Spinal cord (tissue), 10 donors: ENCODE results near the gene SRMS. TPM values are rescaled to one million over a fixed set of nuclear protein-coding genes. Genes with fewer than 3 reads are reported as not detected.
A peak's percentile ranks its signal among the peaks of the same experiment; 100 is the strongest.

Source experiments
- DNase-seq, 6 donors: peaks; one replicate each; pipeline versions ENCODE4 v3.0.0 to v3.0.0-alpha.2; 2013 to 2015; ENCODE audit warnings: low spot score in 6 of 6, low read depth in 4 of 6
- H3K27ac ChIP-seq: one replicate; pipeline ENCODE4 v1.5.1; 2013; ENCODE audit warnings: low read depth, low read length, control low read depth
- H3K27me3 ChIP-seq: one replicate; pipeline ENCODE4 v1.6.1; 2013; ENCODE audit warnings: low read length; ENCODE audit not compliant: control insufficient read depth, insufficient read depth
- H3K36me3 ChIP-seq: one replicate; pipeline ENCODE4 v1.6.1; 2013; ENCODE audit warnings: low read length; ENCODE audit not compliant: control insufficient read depth, insufficient read depth
- H3K4me1 ChIP-seq: one replicate; pipeline ENCODE4 v1.6.1; 2013; ENCODE audit warnings: low read length; ENCODE audit not compliant: control insufficient read depth, insufficient read depth
- H3K4me3 ChIP-seq: one replicate; pipeline ENCODE4 v1.5.1; 2013; ENCODE audit warnings: low read depth, low read length, control low read depth
- H3K9me3 ChIP-seq: one replicate; pipeline ENCODE4 v1.6.1; 2013; ENCODE audit warnings: low read length; ENCODE audit not compliant: control insufficient read depth, insufficient read depth
- WGBS: methylation state at CpG from one replicate; pipeline ENCODE4 v1.1.5; 2013; ENCODE audit warnings: missing lambda C conversion rate; ENCODE audit not compliant: insufficient coverage; 5-methylcytosine and 5-hydroxymethylcytosine counted together
- polyA plus RNA-seq, 2 donors: library from polyadenylated mRNA; unstranded; fragments of 120-200 nt; gene quantifications; one replicate each; pipeline ENCODE4 v1.2.1, GENCODE V29; 2013; ENCODE audit not compliant: insufficient read length in 2 of 2
- total RNA-seq, 2 donors: library from RNA; depleted of rRNA in 1 of 2; stranded (reverse); fragments of 120-200 nt in 1 of 2; fragments of >200 nt in 1 of 2; gene quantifications; one replicate each; pipeline versions ENCODE4 v1.2.3 to v1.2.4, GENCODE V29; 2013 to 2014
- donor health status: healthy.

SRMS gene
- total and polyA plus RNA-seq, 4 donors, result 0.22 to 0.42 TPM; not detected in 2

DNA sequence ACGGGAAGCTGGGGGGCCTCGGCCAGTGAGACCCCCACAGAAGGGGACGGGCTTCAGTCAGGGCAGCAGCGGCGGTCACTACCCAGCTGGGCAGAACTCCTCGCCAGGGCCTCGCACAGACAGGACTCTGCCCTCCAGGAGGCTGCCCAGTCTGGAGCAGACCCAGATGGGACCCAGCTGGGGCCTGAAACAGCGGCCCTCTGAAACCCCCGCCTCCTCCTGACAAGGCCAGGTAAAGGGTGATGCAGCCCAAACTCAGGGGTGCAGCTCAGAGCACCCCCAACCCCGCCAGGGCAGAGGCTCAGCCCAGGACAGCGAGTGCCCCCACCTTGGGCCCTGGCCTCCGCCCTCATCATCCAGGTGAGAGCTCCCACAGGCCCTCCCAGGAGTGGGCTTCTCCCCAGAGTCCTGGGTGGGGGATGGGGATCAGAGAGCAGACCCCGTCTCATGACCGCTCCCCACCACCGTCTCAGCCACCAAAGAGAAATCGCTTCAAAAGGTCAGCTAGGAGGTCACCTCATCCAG lies 50.9 kb downstream of the SRMS start:
- WGBS, result 59% methylated on average over 15 of the region's 16 CpGs
- no peak overlapping the region for H3K27ac ChIP-seq
- H3K27me3 ChIP-seq, result peaks cover 15% of the 10 kb centered on the region

DNA sequence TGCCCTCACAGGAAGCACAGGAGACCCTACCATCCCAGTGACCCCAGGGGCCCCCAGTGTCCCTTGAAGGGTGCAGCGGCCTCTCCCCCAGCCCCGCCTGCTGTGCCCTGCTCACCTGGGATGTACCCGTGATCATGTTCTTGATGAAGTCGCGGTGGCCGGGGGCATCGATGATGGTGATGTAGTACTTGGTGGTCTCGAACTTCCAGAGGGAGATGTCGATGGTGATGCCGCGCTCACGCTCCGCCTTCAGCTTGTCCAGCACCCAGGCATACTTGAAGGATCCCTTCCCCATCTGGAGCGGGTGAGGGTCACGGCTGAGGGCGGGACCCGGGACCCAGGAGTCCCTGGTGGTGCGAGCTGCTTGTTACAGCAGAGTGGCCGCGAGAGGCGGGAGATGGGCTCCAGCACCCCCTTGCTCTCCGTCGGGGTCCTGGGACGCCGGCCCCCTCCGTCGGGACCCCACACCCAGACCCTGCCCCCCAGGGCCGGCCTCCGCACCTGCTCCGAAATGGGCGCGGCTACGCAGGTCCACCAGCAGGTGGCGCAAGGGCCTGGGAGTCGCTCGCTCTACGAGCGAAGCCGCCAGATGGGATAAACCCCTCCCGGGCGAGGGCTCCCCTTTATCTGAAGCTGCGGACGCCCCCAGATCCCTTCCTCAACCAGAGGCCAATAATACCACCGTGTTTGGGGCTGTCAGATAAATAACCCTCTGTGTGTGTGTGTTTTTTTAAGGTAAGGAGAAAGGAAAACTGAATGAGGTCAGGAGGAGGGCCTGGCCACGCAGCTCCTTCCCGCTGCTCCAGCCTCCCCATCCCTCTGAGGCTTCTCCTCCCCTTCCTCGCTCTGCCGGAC lies 51.6 kb downstream of the SRMS start:
- Histone ChIP-seq H3K4me3 (peak overlapping the region; percentile 26), H3K36me3 (peaks cover 71% of the 10 kb centered on the region), H3K27ac (no peak overlapping the region), H3K4me1 (peaks cover 46% of the 10 kb centered on the region), H3K27me3 (peaks cover 15% of the 10 kb centered on the region), H3K9me3 (no peaks in the 10 kb centered on the region)
- DNase-seq, result peak in 2 of 6 donors; percentile 81 to 86
- 28% methylated on average over 44 of the region's 48 CpGs for WGBS

More for the DNA sequence above, 50.9 kb downstream of the SRMS start:
- H3K4me1 ChIP-seq, result peaks cover 48% of the 10 kb centered on the region
- no peaks in the 10 kb centered on the region for H3K9me3 ChIP-seq
- DNase-seq, result no peak
- peak overlapping the region; percentile 26 for H3K4me3 ChIP-seq
- H3K36me3 ChIP-seq, result peaks cover 64% of the 10 kb centered on the region

DNA sequence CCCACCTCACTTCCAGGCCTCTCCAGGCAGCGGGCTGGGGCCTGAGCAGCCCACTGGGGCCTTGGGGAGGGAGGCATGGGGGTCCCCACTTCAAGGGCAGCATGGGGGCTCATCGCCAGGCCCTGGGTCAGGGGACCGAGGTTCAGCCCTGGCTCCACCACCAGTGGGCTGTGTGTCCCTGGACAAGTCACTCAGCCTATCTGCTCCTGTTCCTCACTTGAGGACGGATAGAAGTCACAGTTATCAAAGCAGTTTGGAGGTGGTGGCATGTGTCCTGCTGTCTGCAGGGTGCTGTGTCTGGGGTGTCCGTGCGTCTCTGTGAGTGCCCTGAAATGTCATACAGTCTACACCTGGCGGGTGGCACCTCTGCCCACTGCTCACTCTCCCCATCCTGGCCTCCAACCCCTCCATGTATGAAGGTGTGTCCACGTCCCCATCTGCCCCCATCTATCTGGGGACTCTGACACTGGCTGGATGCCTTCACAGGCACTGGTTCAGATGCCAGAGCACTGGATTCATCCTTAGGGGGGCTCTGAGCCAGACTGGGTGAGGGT lies 52.3 kb downstream of the SRMS start:
- Histone ChIP-seq H3K27ac (no peak overlapping the region), H3K27me3 (peaks cover 15% of the 10 kb centered on the region), H3K9me3 (no peaks in the 10 kb centered on the region), H3K4me1 (peaks cover 45% of the 10 kb centered on the region), H3K36me3 (peaks cover 78% of the 10 kb centered on the region), H3K4me3 (no peak overlapping the region)
- 80% methylated on average over 8 of the region's 8 CpGs for WGBS
- DNase-seq, result no peak

DNA sequence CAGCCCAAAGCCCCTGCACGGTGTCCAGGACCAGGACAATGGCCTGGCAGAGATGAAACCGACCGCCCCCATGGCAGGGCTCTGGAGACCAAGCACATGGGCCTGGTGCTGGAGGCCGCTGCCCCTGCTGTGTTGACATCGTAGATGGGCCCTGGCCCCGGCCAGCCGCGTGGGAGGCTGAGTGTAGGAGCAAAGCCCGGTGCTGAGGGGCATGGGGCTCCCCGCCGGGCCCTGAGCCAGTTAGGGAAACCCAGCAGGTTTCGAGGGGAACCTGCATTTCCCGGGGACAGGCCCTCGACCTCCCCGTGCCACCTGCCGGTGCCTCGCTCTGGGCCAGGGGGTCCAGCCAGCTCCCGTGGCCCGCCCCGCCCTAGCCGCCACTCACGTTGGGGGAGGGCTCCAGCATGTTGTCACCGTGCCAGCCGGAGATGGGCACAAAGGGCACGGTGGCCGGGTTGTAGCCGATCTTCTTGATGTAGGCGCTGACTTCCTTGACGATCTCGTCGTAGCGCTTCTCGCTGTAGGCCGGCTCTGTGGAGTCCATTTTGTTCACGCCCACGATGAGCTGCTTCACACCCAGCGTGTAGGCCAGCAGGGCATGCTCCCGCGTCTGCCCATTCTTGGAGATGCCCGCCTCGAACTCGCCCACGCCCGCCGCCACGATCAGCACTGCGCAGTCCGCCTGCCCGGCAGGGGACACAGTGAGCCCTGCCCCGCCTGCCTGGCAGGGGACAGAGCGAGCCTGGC lies 53.0 kb downstream of the SRMS start:
- no peak overlapping the region for H3K4me3 ChIP-seq
- no peak overlapping the region for H3K27ac ChIP-seq
- peaks cover 14% of the 10 kb centered on the region for H3K27me3 ChIP-seq
- peaks cover 39% of the 10 kb centered on the region for H3K4me1 ChIP-seq
- H3K9me3 ChIP-seq, result no peaks in the 10 kb centered on the region
- WGBS, result 86% methylated on average over 49 of the region's 51 CpGs
- peaks cover 82% of the 10 kb centered on the region for H3K36me3 ChIP-seq
- no peak for DNase-seq

DNA sequence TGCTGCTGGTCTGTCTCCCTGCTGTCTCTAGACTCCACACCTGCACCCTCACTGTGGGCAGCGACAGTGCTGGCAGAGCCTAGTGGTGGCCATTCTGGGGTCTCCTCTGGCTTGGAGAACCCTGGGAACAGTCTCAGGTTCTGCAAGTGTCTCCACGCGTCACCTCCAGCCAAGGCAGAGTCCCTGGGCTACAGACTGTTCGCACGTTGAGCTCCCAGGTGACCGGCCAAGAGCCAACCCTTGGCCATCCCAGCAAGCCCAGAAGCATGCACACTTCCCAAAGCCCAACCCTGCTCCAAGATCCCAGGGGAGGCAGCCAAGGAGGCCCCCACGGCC lies 53.5 kb downstream of the SRMS start:
- no peak for DNase-seq
- peaks cover 11% of the 10 kb centered on the region for H3K27me3 ChIP-seq
- no peak overlapping the region for H3K4me3 ChIP-seq
- peaks cover 86% of the 10 kb centered on the region for H3K36me3 ChIP-seq
- H3K27ac ChIP-seq, result no peak overlapping the region
- H3K4me1 ChIP-seq, result peaks cover 35% of the 10 kb centered on the region
- no peaks in the 10 kb centered on the region for H3K9me3 ChIP-seq
- WGBS, result 88% methylated on average over 7 of the region's 7 CpGs

DNA sequence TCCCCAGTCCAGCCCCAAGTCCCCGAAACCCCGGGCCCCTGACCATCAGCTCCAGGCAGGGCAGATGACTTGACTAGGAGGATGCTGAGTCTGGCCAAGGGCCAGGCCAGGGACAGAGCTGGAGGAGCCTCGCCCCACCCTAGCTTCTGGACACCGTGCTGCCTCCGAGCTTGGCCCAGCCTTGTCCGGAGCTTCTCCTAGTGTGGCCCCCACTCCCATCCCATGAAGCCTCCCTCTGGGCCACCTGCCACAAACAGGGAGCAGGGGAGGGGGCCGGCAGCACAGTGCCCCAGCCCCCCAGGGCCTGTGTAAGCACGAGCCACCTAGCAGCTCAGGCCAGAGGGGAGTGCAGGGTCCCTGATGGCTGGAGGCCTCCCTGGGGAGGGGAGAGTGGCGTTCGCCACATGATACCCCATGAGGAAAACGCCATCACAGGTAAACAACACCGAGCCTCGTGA lies 54.0 kb downstream of the SRMS start:
- 74% methylated on average over 9 of the region's 13 CpGs for WGBS
- Histone ChIP-seq H3K4me1 (peaks cover 40% of the 10 kb centered on the region), H3K9me3 (no peaks in the 10 kb centered on the region), H3K4me3 (no peak overlapping the region), H3K36me3 (peaks cover 91% of the 10 kb centered on the region), H3K27me3 (peaks cover 16% of the 10 kb centered on the region), H3K27ac (no peak overlapping the region)
- no peak for DNase-seq

DNA sequence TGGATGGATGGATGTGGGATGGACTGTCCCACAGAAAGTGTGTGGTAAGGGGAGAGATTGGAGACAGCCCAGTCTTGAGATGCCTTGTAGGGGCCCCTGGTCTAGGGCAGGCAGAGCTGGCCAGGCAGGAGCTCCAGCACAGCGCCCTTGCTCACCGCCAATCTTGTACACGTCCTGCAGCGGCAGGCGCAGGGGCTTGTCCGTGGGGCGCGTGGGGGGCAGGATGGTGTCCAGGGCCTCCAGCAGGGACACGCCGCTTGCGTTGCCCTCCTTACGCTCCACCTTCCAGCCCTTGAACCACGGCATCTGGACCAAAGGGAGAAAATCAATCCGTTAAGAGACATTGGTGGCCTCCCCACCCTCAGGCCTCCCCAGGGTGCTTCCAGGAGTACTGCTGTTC lies 54.6 kb downstream of the SRMS start:
- peaks cover 14% of the 10 kb centered on the region for H3K27me3 ChIP-seq
- WGBS, result 91% methylated on average over 13 of the region's 14 CpGs
- H3K4me1 ChIP-seq, result peaks cover 38% of the 10 kb centered on the region
- no peak for DNase-seq
- H3K4me3 ChIP-seq, result no peak overlapping the region
- H3K9me3 ChIP-seq, result no peaks in the 10 kb centered on the region
- H3K27ac ChIP-seq, result no peak overlapping the region
- peaks cover 92% of the 10 kb centered on the region for H3K36me3 ChIP-seq

DNA sequence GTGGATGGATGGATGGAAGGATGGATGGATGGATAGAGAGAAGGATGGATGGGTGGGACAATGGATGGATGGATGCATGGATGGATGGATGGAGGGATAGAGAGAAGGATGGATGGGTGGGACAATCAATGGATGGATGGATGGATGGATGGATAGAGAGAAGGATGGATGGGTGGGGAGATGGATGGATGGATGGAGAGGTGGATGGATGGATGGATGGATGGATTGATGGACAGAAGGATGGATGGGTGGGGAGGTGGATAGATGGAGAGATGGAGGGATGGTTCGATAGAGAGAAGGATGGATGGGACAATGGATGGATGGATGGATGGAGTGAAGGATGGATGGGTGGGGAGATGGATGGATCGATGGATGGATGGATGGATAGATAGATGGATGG lies 55.0 kb downstream of the SRMS start:
- DNase-seq, result no peak
- Histone ChIP-seq H3K27me3 (peaks cover 12% of the 10 kb centered on the region), H3K36me3 (peaks cover 92% of the 10 kb centered on the region), H3K4me1 (peaks cover 33% of the 10 kb centered on the region), H3K4me3 (no peak overlapping the region), H3K27ac (no peak overlapping the region), H3K9me3 (no peaks in the 10 kb centered on the region)
- WGBS, result 97% methylated on average over 2 of the region's 2 CpGs

DNA sequence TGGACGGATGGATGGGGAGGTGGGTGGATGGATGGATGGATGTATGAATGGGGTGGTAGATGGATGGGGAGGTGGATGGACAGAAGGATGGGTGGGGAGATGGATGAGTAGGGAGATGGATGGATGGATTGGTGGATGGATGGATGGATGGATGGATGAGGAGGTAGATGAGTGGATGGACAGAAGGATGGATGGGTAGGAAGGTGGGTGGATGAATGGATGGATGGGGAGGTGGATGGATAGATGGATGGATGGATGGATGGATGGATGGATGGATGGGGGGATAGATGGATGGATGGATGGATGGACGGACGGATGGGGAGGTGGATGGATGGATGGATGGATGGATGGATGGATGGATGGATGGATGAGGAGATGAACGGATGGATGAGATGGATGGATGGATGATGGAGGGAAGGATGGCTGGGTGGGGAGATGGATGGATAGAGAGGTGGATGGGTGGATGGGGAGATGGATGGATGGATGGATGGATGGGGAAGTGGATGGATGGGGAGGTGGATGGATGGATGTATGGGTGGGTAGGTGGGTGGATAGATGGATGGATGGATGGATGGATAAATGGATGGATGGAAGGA lies 55.8 kb downstream of the SRMS start:
- Histone ChIP-seq H3K36me3 (peaks cover 91% of the 10 kb centered on the region), H3K27me3 (peaks cover 15% of the 10 kb centered on the region), H3K4me1 (peaks cover 25% of the 10 kb centered on the region), H3K27ac (no peak overlapping the region), H3K9me3 (no peaks in the 10 kb centered on the region), H3K4me3 (no peak overlapping the region)
- DNase-seq, result no peak
- 73% methylated on average over 4 of the region's 4 CpGs for WGBS
